ENCODE data around the gene DCAF6.
"Not testable (repeated sequence)": the region's sequence is repeated elsewhere in the genome, so short reads cannot be mapped to it uniquely, and the experiment has no call there.

Gene DCAF6

DNA sequence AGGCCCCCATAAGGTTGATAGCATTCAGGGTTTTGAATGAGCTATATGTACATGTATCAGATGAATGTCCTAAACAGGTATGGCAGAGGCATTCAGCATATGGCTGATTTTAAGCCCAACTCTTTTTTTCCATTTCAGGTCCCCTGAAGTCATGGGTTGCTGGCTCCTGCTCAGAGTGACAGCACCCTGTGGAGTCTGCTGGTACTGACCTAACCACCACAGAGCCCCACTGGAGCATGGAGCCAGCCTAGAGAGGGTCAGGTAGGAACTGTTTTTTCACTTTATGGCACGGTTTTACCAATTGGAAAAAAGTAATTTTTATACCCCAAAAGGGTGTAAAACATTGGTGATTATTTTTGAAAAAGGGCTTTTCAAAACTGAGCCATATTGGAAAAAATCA is 82.9 kb downstream of the DCAF6 start:
- DNase-seq (ENCODE audit: low spot score): no peak

DNA sequence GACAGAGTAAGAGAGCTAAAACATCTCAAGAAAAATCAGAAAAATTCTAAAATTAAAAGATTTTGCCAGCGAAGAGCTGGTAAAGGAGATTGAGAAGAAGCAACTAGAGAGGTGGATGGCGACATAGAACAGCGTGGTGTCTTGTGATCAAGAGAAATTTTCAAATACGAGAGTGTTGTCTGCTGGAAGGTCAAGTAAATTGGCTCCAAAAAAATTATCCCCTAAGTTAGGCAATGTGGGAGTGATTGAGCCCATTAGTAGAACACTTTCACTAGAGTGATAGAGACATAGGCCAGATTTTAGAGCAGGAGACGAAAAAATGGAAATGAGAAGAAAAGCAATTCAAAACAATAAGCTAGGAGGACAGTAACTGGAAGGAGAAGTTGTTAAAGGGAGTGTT is 94.7 kb downstream of the DCAF6 start:
- DNase-seq (ENCODE audit: low spot score): no peak

DNA sequence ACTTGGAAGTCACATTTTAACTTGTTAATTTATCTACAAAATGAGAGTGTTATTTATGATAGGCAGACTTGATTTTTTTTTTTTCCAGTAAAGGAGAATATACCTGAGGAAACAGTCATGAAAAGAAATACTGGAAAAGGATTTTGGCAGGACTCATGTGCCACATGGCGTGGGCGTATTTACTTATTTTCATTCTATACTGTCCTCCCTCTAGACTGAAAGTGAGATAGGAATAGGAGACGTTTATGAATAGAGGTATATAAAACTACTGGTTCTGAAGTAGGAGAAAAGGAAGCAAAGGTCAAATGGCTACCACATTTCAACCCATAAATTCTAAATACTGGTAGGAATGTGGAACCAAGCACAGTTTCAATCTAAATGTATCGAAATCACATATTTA is 95.1 kb downstream of the DCAF6 start:
- DNase-seq (ENCODE audit: low spot score): no peak

DNA sequence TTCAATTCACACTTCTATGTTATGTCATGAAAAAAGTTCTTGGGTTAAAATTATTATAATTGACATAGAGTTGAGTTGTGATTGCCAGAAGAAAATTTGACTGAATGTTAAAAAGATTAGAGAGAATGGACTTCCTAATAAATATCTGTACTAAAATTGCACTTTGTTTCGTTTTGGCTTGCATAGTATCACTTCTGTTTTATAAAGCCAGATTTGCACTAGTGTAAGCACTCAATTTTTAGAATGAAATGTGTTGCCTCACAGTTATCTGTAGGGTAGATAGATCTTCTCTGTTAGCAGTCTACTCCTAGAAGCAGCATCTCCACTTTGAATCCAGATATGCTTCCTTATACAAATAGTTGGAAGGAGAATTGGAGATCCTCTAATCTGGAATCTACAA is 95.5 kb downstream of the DCAF6 start:
- no peak for DNase-seq (ENCODE audit: low spot score)

DNA sequence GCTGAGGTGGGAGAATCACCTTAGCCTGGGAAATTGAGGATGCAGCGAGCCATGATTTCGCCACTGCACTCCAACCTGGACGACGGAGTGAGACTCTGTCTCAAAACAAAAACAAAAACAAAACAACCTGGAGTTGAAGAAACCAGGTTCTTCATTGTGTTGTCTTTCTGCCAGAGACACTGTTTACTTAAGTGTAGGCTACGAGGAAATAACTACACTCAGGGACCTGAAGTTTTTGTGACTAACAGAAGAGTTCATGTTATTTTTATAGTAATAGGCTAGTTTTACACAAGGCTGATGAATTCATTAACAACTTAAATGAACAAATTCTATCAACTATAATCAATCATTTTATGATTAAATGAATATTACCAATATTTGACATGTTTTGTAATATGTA is 98.9 kb downstream of the DCAF6 start:
- no peak for DNase-seq (ENCODE audit: low spot score)

DNA sequence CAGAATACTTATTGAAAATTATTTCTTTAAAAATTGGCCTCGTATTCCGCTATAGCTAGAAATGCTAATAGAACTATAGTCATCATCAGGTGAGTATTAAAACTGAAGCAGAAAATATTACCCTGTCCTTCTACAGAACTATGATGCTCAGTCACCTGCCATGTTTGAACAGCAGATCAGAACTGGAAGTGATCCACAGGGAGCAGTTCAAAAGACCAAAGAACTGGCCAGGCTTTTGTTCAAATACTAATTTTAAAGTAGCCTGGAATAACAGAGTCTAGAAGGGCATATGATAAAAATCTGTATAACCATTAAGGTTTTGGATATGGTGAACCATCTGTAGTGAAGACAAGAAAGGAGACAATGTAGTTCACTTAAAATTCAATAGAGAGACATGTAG is 105.9 kb downstream of the DCAF6 start:
- DNase-seq (ENCODE audit: low spot score): no peak

DNA sequence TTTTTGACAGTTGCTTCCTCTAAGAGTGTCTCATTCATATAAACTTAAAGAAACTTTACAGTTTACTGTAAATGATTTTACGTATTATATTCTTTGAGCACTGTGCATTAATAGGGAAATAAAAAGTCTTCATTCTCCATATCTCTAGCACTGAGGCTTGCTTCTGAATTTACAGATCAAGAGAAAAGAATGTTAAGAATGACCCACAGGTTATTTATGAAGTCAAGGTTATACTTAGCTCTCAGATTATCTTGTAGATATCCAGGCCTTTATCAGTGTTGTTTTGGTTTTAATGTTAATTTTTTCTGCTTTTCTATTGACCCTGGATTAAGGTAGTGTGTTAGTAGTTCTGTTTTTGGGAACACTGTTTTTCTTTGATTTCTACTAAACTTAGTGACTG is 108.8 kb downstream of the DCAF6 start:
- no peak for DNase-seq (ENCODE audit: low spot score)

DNA sequence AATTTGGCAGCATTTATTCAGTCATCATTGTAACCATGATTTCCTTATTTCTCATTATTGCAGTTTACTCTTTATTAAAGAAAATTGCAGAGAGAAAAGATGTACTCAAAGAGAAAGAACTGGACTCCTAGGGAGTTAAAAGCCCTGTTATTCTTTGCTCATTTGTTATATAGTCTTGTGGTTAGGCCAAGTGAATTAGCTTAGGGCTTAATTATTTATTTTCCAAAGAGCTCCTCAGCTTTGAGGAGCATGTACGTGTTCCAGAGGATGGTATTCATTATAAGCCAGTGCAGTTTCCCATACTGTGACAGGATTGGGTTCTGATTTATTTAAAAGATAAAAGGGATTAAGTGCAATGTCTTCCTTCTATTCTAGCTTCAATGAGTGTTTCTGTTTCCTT is 113.8 kb downstream of the DCAF6 start:
- DNase-seq (ENCODE audit: low spot score): no peak

DNA sequence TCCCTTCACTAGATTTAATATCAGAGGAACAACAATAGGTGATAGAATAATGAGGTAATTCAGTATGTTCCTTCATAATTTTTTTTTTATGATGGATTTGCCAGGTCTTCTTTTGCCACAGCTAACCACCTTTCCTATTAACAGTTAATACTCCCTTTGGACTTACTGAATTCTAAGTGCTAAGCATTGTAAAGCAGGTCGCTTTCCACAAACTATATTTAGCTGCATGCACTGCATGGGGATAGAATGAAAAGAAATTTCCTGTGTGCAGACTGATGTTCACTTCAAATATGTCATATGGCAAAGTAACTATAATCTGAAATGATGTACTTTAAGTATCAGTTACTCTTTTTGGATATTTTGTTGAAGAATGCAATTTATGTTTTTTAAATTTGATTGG is 114.4 kb downstream of the DCAF6 start:
- DNase-seq (ENCODE audit: low spot score): no peak

DNA sequence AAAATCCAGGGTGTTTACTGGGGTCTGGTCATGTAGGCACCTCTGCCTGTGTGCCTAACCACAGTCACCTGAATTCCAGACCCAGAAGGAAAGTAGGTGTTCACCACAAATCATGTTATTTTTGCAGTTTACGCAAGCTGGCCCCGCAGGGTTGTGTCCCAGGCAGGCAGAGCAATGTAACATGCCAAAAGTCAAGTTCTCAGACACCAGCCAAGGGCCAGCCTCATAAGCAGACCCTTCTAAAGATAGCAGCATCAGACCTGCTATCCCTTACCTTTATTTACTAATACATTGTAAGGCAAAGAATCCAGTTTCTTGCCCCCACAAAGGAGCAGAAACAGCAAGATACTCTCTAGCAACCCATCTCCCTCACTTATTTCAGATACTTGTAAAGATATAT is 117.2 kb downstream of the DCAF6 start:
- DNase-seq (ENCODE audit: low spot score): no peak

DNA sequence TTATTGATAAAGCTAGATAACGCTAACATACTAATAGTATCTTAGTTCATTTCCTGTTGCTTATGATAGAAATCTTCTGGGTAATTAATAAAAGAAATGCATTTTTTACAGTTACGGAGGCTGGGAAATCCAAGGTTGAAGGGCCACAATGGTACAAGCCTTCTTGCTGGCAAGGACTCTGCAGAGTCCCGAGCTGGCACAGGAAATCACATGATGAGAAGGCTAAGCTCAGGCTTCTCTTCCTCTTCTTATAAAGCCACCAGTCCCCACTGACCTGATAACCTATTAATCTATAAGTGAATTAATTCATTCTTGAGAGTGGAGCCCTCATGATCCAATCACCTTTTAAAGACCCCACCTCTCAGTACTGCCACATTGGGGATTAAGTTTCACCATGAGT is 117.6 kb downstream of the DCAF6 start:
- DNase-seq (ENCODE audit: low spot score): no peak

DNA sequence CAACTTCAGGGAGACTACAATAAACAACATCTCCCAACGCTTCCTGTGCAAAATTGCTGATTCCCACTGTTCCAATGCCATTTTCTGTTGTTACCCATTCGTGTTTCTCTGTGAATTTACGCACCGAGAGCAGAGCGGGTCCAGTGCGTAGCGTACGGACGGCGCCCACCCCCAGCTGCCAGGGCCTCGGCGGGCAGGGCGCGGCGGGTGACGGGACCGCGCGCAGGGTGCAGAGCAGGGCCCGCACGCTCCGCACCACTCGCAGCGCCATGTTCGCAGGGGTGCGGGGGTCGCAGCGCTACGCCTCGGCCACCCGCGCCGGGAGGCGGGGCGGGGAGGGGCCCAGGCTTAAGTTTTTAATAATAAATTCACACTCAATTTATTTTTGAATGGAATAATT is 119.7 kb downstream of the DCAF6 start:
- not testable (repeated sequence) for DNase-seq (ENCODE audit: low spot score)

DNA sequence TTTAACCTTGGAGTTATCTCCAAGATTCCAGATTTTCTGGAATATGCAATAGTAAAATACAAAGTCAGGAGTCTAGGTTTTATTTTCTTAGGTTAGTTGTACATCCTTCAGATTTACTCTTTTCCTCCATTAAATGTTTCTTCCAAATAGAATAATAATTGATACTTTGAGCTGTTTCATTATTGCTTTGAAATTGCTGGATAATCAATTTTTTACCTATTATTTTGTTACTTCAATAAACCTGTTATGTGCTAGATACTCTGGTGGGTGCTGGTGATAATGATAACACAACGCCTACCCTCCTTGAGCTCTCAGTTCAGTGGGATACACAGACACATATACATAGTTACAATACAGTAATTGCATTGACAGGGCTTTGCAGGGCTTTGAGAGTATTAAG is 120.9 kb downstream of the DCAF6 start:
- DNase-seq (ENCODE audit: low spot score): no peak

DNA sequence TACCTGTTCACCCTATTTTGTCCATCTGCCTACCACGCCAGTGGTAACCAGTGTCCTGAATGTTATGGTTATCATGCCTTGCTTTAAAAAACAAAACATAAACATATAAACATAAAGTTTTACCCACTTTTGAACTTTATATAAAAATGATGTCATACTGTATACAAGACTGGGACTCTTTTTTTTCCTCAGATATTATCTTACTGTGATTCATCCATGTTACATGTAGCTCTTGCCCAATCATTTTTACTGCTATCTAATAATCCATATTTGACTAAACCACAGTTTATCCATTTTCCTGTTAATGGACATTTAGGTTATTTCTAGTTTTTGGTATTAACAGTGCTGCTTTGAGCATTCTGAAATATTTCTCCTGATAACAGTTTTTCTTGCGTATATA is 121.4 kb downstream of the DCAF6 start:
- DNase-seq (ENCODE audit: low spot score): no peak

DNA sequence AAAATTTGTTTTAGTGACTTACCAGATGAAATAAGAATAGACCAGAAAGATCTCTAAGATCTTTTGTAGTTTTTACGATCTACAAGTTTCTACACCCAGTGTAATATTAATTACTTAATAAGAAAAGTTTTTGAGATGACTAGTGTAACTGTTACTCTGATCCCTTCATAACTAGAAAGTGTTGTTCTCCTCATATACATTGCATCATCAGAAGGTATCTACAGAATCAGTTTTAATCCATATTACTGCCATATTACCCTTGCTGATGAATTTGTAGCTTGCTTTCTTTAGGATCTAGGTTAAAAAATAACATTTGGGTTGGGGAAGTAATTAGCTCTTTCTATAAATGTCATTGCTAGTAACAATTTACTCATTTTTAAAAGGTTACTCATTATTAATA is 127.7 kb downstream of the DCAF6 start:
- DNase-seq (ENCODE audit: low spot score): no peak

DNA sequence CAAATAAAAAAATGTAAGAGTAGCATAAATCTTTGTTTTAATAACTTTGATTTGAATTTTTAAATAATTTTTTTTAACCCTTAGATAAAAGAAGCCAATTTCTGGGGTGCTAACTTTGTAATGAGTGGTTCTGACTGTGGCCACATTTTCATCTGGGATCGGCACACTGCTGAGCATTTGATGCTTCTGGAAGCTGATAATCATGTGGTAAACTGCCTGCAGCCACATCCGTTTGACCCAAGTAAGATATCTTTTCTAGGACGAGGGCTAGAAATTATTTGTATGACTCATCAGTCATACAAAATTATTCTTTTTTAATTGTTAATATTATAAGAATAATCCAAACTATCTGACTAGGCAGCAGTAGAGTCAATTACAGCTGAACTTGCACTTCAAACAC is 129.0 kb downstream of the DCAF6 start:
- no peak for DNase-seq (ENCODE audit: low spot score)

DNA sequence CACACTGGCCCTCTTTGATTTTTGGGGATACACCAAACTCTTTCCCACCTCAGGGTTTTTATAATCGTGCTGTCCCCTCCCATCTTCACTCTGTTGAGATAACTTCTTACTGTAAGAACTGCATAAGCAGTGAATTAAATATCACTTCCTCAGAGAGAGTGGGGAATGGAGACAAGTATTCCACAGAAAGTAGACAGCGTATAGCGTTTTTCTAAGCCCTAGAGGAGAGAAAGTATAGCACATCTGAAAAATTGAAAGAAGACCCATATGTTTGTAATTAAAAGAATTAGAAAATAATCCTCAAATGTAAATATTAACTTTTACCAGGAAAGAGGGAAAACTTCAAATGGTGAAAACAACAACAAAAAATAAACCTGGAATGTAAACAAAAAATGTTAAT is 132.9 kb downstream of the DCAF6 start:
- no peak for DNase-seq (ENCODE audit: low spot score)

DNA sequence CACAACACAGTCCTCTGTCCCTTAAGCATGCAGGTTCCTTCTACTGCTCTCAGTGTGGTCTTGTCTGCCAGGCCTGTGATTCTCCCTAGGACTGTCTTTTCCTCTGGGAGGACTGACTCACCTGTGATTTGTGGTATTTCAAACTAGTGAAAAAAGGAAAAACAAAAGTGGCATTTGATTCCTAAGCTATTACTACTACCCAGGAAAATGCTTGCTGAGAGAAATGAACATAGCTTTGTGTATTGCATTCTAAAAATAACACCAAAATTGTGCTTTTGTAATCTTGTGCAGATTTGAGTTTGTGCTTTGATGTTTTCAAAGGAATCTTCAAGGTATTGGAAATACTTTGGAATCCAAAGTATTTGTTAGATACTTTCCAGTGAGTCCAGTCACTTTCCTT is 143.3 kb downstream of the DCAF6 start:
- DNase-seq (ENCODE audit: low spot score): no peak

DNA sequence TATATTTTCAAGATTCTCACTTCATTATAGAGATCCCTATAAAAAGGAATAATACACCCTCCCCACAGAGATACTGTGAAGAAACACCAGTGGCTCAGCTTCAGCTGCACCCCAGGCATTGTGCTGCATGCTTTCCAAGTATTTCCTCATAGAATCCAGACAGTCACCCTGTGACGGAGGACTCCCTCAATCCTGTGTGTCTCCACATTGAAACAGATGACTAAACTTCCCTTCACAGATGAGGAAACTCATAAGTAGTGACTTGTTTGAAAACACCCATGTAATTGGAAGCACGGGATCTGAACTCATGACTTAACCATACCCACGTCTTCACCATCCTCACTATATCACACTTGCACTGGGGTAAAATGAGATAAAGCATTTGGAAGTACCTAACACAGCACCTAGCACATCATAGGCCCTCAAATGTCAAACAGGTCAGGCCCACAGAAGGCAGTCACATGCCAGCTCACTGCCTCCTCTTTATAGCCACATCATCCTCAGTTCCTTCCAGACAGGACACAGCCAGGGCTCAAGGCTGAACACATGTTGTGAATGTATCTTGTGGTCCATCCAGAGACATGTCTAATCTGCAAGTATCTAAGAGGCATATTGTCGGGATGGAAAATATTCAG is 145.0 kb downstream of the DCAF6 start:
- DNase-seq (ENCODE audit: low spot score): no peak

DNA sequence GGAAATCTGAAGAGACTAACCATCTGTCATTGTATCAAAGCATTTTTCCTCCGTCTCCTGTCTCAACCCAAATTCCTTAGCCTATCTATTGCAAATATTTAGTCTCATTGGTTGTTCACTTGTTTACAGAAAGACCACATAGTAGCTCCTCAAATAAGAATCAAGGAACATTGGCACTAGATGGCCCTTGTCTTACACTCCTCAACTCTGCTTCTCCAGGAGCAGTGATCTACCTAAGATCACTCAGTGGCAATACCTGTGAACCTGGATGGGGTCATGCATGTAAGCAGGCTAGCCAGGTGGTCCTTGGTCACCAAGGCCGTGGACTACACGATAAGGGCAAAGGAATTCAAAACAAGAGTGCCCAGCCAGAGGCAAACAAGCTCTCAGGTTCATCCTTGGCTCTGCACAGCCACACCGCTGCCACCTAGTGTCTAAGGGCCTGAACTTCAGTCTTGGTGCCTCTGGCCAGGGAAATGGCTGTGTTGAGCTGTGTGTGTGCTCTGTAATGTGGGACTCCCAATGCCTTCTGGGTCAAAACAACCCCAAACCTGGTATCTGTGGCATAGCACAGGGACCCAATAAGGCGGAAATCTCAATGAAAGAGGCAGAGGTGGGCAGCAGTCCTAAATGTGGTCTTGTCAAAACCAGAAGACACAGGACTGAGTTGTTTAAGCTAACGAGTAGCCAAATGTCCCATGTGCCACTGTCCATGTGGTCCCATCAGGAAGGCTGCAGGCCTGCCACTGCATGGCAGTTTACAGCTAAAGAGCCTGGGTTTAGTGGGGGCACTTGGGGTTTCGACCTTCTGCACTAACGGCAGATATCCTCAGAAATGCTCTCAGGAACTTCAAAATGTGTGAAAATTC is 145.8 kb downstream of the DCAF6 start:
- peak; percentile 61 for DNase-seq (ENCODE audit: low spot score)

DNA sequence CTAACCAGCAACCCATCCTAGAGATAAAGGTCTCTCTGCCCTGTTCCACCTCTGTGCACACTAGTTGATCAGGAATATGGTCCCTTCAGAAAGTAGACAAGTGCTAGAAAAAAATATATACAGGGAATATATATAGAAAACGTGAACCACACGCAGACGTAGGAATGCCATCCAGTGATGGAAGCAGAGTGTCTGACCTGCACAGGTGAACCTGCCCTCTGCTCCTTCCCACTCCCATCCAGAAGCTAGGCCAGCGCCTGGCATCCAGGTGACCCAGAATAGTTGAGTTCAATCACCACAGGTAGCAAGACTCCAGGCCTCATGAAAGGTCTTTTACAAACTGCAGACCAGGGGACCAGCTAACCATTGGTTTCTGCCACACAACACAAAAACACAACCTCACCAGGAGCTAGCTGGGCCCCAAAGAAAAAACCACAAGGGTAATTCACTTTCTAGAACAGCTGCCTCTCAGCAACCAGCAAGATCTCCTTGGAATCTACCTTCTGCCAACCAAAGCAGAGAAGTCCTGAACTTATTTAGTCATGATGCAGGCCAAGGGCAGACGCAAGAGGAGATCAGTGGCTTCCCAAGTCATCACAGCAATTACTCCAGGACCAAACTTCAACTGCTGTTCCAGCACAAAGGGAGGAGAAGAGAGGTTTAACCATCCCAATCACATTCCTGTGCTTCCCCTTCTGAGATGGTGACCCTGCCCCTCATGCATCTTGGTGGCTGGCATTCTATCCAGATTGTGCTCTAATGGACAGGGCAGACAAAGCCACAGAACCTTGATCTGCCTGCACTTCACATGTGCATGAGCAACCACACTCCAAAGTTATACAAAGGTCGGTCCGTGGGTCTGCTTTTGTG is 147.2 kb downstream of the DCAF6 start:
- DNase-seq (ENCODE audit: low spot score): no peak
